ENCODE measurements around the gene CNTN4.
A peak's percentile ranks its signal among the peaks of the same experiment; 100 is the strongest.

Gene CNTN4

GRCh38 chr3:2423143-2423542 is 324.5 kb downstream of the CNTN4 start:
- peak; percentile 29 for DNase-seq

- DNase-seq: peak; percentile 64
Observed at GRCh38 chr3:2441558-2441957, 342.9 kb downstream of the CNTN4 start.

- peak; percentile 15 for DNase-seq
Observed at GRCh38 chr3:2446146-2446545, 347.5 kb downstream of the CNTN4 start.

GRCh38 chr3:2452249-2452648 is 353.6 kb downstream of the CNTN4 start:
- DNase-seq: peak; percentile 91

GRCh38 chr3:2454865-2455264 is 356.2 kb downstream of the CNTN4 start:
- no peak for DNase-seq

GRCh38 chr3:2456788-2457187 is 358.1 kb downstream of the CNTN4 start:
- DNase-seq: no peak

- peak; percentile 2 for DNase-seq
Observed at GRCh38 chr3:2458816-2459215, 360.1 kb downstream of the CNTN4 start.

- DNase-seq: peak; percentile 17
Observed at GRCh38 chr3:2465842-2466241, 367.2 kb downstream of the CNTN4 start.

- no peak for DNase-seq
Observed at GRCh38 chr3:2468816-2469215, 370.1 kb downstream of the CNTN4 start.

GRCh38 chr3:2476996-2477395 is 378.3 kb downstream of the CNTN4 start:
- no peak for DNase-seq

GRCh38 chr3:2477620-2478019 is 379.0 kb downstream of the CNTN4 start:
- DNase-seq: peak; percentile 19

GRCh38 chr3:2484162-2485026 is 385.7 kb downstream of the CNTN4 start:
- DNase-seq: no peak

GRCh38 chr3:2485027-2485375 is 386.3 kb downstream of the CNTN4 start:
- DNase-seq: no peak

GRCh38 chr3:2495746-2496145 is 397.1 kb downstream of the CNTN4 start:
- DNase-seq: no peak

- no peak for DNase-seq
Observed at GRCh38 chr3:2504912-2505311, 406.2 kb downstream of the CNTN4 start.

GRCh38 chr3:2506776-2507175 is 408.1 kb downstream of the CNTN4 start:
- DNase-seq: no peak

- peak; percentile 25 for DNase-seq
Observed at GRCh38 chr3:2510591-2511145, 412.0 kb downstream of the CNTN4 start.

GRCh38 chr3:2511356-2511755 is 412.7 kb downstream of the CNTN4 start:
- peak; percentile 90 for DNase-seq

- no peak for DNase-seq
Observed at GRCh38 chr3:2512881-2513280, 414.2 kb downstream of the CNTN4 start.

- DNase-seq: no peak
Observed at GRCh38 chr3:2513986-2514385, 415.3 kb downstream of the CNTN4 start.

GRCh38 chr3:2516762-2517441 is 418.2 kb downstream of the CNTN4 start:
- peak; percentile 60 for DNase-seq

- peak; percentile 93 for DNase-seq
Observed at GRCh38 chr3:2517500-2518172, 419.0 kb downstream of the CNTN4 start.

GRCh38 chr3:2523281-2523836 is 424.7 kb downstream of the CNTN4 start:
- DNase-seq: no peak
